NB4 (cell line): ENCODE data around the gene OGN.

ENCODE experiments used
- MYC ChIP-seq: IDR thresholded peaks from 2 replicates; pipeline ENCODE4 v1.6.1; 2011; ENCODE audit warnings: low read depth, low read length
- POLR2A ChIP-seq: IDR thresholded peaks from 2 replicates; pipeline ENCODE4 v1.6.1; 2011; ENCODE audit warnings: mild to moderate bottlenecking; ENCODE audit not compliant: insufficient read length; ENCODE audit errors: extremely low read depth
- TF ChIP-seq, protein P1 (sequence below): IDR thresholded peaks from one replicate; pipeline ENCODE4 v1.5.1; 2012; ENCODE audit warnings: low read depth, low read length
- TF ChIP-seq, protein P2 (sequence below): IDR thresholded peaks from 2 replicates; pipeline ENCODE4 v1.6.1; 2011; ENCODE audit warnings: low read depth, low read length

DNA sequence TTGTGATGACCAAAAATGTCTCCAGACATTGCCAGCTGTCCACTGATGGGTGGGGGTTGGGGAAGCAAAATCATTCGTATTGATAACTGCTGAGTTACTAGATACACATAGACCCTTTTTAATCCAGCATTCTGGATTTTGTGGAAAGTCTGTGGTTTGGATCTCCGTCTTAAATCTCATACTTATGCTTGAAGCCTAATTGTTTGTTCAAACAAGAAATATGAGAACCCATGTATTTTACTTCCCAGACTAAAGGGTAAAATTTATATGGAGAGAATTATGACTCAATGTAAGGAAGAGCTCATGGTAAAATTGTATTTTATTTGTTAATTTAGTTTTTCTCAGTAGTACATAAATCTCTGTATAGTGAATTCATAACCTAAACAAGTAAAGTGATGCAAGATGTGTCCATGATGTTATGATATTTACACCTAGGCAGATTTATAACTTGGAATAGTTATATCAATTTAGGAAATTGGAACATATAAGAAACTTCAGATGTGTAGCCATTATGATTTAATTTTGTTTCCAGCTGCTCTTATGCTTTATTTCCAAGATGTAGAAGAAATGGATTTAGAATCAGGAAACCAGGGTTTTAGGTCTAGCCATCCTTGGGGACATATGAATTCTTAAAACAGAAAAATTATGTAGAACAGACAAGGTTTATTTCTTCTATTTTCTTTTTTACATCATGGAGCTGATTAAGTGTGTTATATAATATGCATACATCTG lies 4.5 kb upstream of the OGN start:
- TF ChIP-seq, protein P1, sequence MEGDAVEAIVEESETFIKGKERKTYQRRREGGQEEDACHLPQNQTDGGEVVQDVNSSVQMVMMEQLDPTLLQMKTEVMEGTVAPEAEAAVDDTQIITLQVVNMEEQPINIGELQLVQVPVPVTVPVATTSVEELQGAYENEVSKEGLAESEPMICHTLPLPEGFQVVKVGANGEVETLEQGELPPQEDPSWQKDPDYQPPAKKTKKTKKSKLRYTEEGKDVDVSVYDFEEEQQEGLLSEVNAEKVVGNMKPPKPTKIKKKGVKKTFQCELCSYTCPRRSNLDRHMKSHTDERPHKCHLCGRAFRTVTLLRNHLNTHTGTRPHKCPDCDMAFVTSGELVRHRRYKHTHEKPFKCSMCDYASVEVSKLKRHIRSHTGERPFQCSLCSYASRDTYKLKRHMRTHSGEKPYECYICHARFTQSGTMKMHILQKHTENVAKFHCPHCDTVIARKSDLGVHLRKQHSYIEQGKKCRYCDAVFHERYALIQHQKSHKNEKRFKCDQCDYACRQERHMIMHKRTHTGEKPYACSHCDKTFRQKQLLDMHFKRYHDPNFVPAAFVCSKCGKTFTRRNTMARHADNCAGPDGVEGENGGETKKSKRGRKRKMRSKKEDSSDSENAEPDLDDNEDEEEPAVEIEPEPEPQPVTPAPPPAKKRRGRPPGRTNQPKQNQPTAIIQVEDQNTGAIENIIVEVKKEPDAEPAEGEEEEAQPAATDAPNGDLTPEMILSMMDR = no peak
- TF ChIP-seq POLR2A = no peak
- TF ChIP-seq, protein P2, sequence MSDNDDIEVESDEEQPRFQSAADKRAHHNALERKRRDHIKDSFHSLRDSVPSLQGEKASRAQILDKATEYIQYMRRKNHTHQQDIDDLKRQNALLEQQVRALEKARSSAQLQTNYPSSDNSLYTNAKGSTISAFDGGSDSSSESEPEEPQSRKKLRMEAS = no peak
- TF ChIP-seq MYC = no peak
